ENCODE results near the gene TXN2. TPM values are rescaled to one million over a fixed set of nuclear protein-coding genes. Genes with fewer than 3 reads are reported as not detected.

The TXN2 gene
- total RNA-seq, 1 experiment from 2014 or later: 87.0 TPM

- Histone ChIP-seq H3K79me2 (ENCODE audit: insufficient read depth, low read length) (no peaks in the 10 kb centered on the region; the same call in 1 of the 2 replicates), H3K4me3 (replicated peaks in 1 of 2; ENCODE audit: low read depth in 1 of 2, low read length in 2 of 2) (peak within 1 kb of the TSS; percentile 36 to 55), H3K36me3 (ENCODE audit: control insufficient read depth in 1 of 2, insufficient read depth in 2 of 2, low read length in 2 of 2) (peaks cover 10 to 17% of the 10 kb centered on the region in 2 experiments; a peak in 2 of 4 replicates), H3K9me2 (ENCODE audit: insufficient read depth) (no peaks in the 10 kb centered on the region), H3K27ac (ENCODE audit: low read depth, low read length) (peak within 1 kb of the TSS; percentile 67), H4K20me1 (ENCODE audit: insufficient read depth) (no peaks in the 10 kb centered on the region), H2AFZ (ENCODE audit: low read depth, low read length, poor library complexity, severe bottlenecking) (peak within 1 kb of the TSS; percentile 35), H3K9ac (ENCODE audit: low read length) (peak within 1 kb of the TSS; percentile 51), H3K4me2 (ENCODE audit: low read length) (peak within 1 kb of the TSS; percentile 79), H3K27me3 (ENCODE audit: insufficient read depth, low read length) (no peaks in the 10 kb centered on the region), H3K4me1 (ENCODE audit: control insufficient read depth in 1 of 2, insufficient read depth in 2 of 2, low read length in 2 of 2) (peaks cover 6 to 21% of the 10 kb centered on the region in 2 experiments; a peak in 3 of 4 replicates), H3K9me3 (ENCODE audit: control insufficient read depth in 1 of 2, insufficient read depth in 1 of 2, low read depth in 1 of 2, low read length in 2 of 2) (no peaks in the 10 kb centered on the region)
- intact Hi-C loops (cut with micrococcal nuclease): no loop called here
- peak; percentile 85 for ATAC-seq
- TF ChIP-seq, protein P1, sequence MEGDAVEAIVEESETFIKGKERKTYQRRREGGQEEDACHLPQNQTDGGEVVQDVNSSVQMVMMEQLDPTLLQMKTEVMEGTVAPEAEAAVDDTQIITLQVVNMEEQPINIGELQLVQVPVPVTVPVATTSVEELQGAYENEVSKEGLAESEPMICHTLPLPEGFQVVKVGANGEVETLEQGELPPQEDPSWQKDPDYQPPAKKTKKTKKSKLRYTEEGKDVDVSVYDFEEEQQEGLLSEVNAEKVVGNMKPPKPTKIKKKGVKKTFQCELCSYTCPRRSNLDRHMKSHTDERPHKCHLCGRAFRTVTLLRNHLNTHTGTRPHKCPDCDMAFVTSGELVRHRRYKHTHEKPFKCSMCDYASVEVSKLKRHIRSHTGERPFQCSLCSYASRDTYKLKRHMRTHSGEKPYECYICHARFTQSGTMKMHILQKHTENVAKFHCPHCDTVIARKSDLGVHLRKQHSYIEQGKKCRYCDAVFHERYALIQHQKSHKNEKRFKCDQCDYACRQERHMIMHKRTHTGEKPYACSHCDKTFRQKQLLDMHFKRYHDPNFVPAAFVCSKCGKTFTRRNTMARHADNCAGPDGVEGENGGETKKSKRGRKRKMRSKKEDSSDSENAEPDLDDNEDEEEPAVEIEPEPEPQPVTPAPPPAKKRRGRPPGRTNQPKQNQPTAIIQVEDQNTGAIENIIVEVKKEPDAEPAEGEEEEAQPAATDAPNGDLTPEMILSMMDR (IDR thresholded peaks at IDR 0.05 in 2 of 3, conservative IDR thresholded peaks at IDR 0.05 in 1 of 3; ENCODE audit: borderline replicate concordance in 1 of 3, insufficient read depth in 1 of 3, low read depth in 2 of 3, low read length in 2 of 3): no peak
- peak; percentile 39 for TF ChIP-seq SP1 (IDR thresholded peaks at IDR 0.05; ENCODE audit: low read depth)
- TF ChIP-seq, protein P2, sequence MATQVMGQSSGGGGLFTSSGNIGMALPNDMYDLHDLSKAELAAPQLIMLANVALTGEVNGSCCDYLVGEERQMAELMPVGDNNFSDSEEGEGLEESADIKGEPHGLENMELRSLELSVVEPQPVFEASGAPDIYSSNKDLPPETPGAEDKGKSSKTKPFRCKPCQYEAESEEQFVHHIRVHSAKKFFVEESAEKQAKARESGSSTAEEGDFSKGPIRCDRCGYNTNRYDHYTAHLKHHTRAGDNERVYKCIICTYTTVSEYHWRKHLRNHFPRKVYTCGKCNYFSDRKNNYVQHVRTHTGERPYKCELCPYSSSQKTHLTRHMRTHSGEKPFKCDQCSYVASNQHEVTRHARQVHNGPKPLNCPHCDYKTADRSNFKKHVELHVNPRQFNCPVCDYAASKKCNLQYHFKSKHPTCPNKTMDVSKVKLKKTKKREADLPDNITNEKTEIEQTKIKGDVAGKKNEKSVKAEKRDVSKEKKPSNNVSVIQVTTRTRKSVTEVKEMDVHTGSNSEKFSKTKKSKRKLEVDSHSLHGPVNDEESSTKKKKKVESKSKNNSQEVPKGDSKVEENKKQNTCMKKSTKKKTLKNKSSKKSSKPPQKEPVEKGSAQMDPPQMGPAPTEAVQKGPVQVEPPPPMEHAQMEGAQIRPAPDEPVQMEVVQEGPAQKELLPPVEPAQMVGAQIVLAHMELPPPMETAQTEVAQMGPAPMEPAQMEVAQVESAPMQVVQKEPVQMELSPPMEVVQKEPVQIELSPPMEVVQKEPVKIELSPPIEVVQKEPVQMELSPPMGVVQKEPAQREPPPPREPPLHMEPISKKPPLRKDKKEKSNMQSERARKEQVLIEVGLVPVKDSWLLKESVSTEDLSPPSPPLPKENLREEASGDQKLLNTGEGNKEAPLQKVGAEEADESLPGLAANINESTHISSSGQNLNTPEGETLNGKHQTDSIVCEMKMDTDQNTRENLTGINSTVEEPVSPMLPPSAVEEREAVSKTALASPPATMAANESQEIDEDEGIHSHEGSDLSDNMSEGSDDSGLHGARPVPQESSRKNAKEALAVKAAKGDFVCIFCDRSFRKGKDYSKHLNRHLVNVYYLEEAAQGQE (IDR thresholded peaks at IDR 0.05; ENCODE audit: low read depth): no peak
- peak; percentile 75 for TF ChIP-seq POLR2A (IDR thresholded peaks at IDR 0.05; ENCODE audit: borderline replicate concordance, extremely low read depth, insufficient read depth, insufficient read length)
- TF ChIP-seq ZFX (IDR thresholded peaks at IDR 0.05): peak; percentile 75; the same call in 1 of the 2 replicates
- TF ChIP-seq CBX3 (IDR thresholded peaks at IDR 0.05; ENCODE audit: low read depth): 0 out of 2 replicates have a peak, but pooled peaks have one; percentile 70
- TF ChIP-seq RAD21 (IDR thresholded peaks at IDR 0.05; ENCODE audit: low read depth): no peak
- TF ChIP-seq MAX (IDR thresholded peaks at IDR 0.05): peak; percentile 95
- peak; percentile 79 for TF ChIP-seq POLR2AphosphoS5 (IDR thresholded peaks at IDR 0.05; ENCODE audit: low read depth, low read length)
- no peak for DNase-seq (ENCODE audit: low read depth, low spot score)
- RAD21 ChIA-PET (ENCODE audit: low non-redundant PET in 1 of 2, low total read pairs in 2 of 2, uncharacterized antibody in 2 of 2, unreplicated experiment in 2 of 2): interaction anchor here in 1 of 2 experiments (0.6 kb wide), 1 partner anchor 299 kb away, joined by 3 read pairs; no protein-coding TSS in a partner anchor
- POLR2A ChIA-PET: interaction anchor here (1.0 to 1.3 kb wide), 2 partner anchors 23 to 25 kb away, joined by 5 to 6 read pairs; partner anchors contain the start of gene EIF3D
- BruUV-seq (replicated peaks): TSS peak; percentile 97
- CTCF ChIA-PET: interaction anchor here (1.4 kb wide), 1 partner anchor 267 kb away, joined by 4 read pairs; no protein-coding TSS in a partner anchor
These were observed 25.4 kb upstream of the TXN2 start, which contains the start of gene FOXRED2 for GRCh38 chr22:36506637-36507517. Gene FOXRED2, minus strand, starts transcription at chr22:36507040. Its CDS starts 618 bp downstream, at chr22:36506422.
